ENCODE data around the gene LOXL3.

LOXL3 gene

DNA sequence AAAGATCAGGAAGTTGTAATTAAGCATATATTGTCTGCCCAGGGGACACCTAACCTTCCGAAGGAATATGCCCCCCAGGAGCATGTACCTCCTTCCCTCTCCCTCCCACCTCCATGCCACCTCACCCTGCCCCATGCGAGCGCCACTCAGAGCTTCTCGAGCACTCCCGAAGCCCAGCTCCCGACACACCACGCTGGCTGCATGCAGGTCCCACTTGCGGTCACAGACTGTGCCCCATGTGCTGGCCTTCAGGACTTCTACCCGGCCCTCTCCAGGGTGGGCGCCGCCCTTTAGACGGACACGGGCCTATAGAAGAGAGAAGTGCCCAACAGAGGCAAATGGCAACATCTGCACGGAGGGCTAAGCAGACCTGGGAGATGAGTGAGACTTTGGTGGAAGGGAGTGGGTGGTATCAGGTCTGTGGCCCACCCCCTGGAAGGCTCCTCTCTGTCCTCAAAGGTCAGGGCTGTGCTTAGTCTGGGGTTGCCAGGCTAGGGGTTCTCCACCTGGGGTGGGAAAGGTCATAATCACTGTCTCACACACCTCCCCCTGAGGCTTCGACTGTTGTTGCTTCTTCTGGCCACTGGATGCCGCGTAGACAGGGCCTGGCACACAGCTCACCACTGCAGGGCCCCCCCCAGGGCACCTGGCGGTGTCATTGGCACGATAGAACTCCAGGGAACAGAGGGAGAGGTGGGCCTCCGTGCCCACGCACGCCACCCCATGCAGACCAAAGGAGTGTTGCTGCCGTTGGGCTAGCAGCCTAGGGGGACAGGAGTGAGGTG is 17.4 kb downstream of the LOXL3 start:
- no peak overlapping the region for H3K27ac ChIP-seq (ENCODE audit: low read depth, low read length)
- H3K79me2 ChIP-seq (ENCODE audit: control insufficient read depth, low read length) = peaks cover 2% of the 10 kb centered on the region
- peaks cover 10% of the 10 kb centered on the region for H3K4me1 ChIP-seq (ENCODE audit: control insufficient read depth, low read length)
- no peak overlapping the region for H3K4me2 ChIP-seq (ENCODE audit: low read length)
- peaks cover 20% of the 10 kb centered on the region for H3K36me3 ChIP-seq (ENCODE audit: control insufficient read depth, low read length)
- no peaks in the 10 kb centered on the region for H3K9me2 ChIP-seq (replicated peaks; ENCODE audit: control insufficient read depth, low read length)
- peaks cover 7% of the 10 kb centered on the region; the same call in 1 of the 2 replicates for H3F3A ChIP-seq (ENCODE audit: control insufficient read depth, insufficient read depth)
- H3K4me3 ChIP-seq (ENCODE audit: low read length) = no peak overlapping the region
- no peak for TF ChIP-seq EZH2phosphoT487 (IDR thresholded peaks at IDR 0.05; ENCODE audit: borderline replicate concordance, low read length)
- TF ChIP-seq, protein P1, sequence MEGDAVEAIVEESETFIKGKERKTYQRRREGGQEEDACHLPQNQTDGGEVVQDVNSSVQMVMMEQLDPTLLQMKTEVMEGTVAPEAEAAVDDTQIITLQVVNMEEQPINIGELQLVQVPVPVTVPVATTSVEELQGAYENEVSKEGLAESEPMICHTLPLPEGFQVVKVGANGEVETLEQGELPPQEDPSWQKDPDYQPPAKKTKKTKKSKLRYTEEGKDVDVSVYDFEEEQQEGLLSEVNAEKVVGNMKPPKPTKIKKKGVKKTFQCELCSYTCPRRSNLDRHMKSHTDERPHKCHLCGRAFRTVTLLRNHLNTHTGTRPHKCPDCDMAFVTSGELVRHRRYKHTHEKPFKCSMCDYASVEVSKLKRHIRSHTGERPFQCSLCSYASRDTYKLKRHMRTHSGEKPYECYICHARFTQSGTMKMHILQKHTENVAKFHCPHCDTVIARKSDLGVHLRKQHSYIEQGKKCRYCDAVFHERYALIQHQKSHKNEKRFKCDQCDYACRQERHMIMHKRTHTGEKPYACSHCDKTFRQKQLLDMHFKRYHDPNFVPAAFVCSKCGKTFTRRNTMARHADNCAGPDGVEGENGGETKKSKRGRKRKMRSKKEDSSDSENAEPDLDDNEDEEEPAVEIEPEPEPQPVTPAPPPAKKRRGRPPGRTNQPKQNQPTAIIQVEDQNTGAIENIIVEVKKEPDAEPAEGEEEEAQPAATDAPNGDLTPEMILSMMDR (IDR thresholded peaks at IDR 0.05; ENCODE audit: low read depth, low read length, poor library complexity, severe bottlenecking) = no peak
- H3K9me3 ChIP-seq (ENCODE audit: control insufficient read depth, insufficient read depth, low read length) = no peaks in the 10 kb centered on the region
- H3K27me3 ChIP-seq (ENCODE audit: control insufficient read depth, low read length) = peaks cover 25% of the 10 kb centered on the region
- no peaks in the 10 kb centered on the region for H4K20me1 ChIP-seq (ENCODE audit: control insufficient read depth, insufficient read depth, low read depth, low read length)

DNA sequence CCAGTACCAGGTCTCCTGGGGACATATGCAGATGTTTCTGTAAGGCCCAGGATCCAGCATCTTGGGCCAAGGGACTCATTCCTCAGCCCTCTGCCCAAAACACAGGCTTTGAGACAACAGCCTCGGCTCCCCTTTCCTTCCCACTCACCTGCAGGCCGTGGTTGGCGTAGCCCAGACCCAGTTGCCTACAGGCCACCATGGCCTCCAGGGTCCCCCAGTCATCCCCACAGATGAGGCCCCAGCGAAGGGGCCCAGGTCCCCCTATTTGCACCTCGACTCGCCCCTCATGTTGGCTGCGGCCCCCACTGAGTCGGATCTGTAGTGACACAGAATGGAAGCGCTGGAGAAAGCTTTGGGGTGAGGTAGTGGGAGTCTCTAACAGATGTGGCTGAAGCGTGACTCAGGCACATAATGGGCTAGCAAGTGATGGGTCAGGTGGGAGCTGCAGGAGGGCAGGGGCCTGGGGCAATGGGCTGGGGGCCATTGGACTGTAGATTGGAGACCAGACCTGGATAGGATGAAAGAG is 18.2 kb downstream of the LOXL3 start:
- Histone ChIP-seq H3K9me2 (replicated peaks; ENCODE audit: control insufficient read depth, low read length) (no peaks in the 10 kb centered on the region), H3K4me2 (ENCODE audit: low read length) (no peak overlapping the region), H3K4me1 (ENCODE audit: control insufficient read depth, low read length) (peaks cover 19% of the 10 kb centered on the region), H3K4me3 (ENCODE audit: low read length) (no peak overlapping the region), H3F3A (ENCODE audit: control insufficient read depth, insufficient read depth) (peaks cover 7% of the 10 kb centered on the region; the same call in 1 of the 2 replicates), H3K27me3 (ENCODE audit: control insufficient read depth, low read length) (peaks cover 25% of the 10 kb centered on the region), H3K27ac (ENCODE audit: low read depth, low read length) (no peak overlapping the region), H3K36me3 (ENCODE audit: control insufficient read depth, low read length) (peaks cover 27% of the 10 kb centered on the region), H3K79me2 (ENCODE audit: control insufficient read depth, low read length) (peaks cover 10% of the 10 kb centered on the region), H3K9me3 (ENCODE audit: control insufficient read depth, insufficient read depth, low read length) (no peaks in the 10 kb centered on the region), H4K20me1 (ENCODE audit: control insufficient read depth, insufficient read depth, low read depth, low read length) (no peaks in the 10 kb centered on the region)
- TF ChIP-seq EZH2phosphoT487 (IDR thresholded peaks at IDR 0.05; ENCODE audit: borderline replicate concordance, low read length) = no peak
- TF ChIP-seq, protein P1 (IDR thresholded peaks at IDR 0.05; ENCODE audit: low read depth, low read length, poor library complexity, severe bottlenecking) = no peak

DNA sequence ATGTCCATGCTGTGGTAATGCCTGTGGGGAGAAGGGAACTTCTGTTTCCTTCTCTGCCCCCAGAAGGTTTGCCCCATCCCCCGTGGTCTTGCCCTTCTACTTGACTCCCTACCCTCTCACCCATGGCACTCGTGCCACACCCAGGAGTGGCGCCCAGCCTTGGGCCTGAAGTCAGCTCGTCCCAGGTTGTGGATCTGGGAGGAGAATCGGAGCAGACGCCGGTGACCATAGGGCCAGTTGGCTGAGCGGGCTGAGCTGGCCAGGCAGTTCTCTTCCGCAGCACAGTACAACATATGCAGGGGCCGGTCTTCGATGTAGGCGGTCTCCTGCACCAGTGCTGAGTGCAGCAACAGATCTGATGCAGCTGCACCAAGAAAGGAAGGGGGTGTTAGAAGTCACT is 19.3 kb downstream of the LOXL3 start:
- peaks cover 27% of the 10 kb centered on the region for H3K36me3 ChIP-seq (ENCODE audit: control insufficient read depth, low read length)
- H3K79me2 ChIP-seq (ENCODE audit: control insufficient read depth, low read length) = peaks cover 21% of the 10 kb centered on the region
- TF ChIP-seq, protein P1 (IDR thresholded peaks at IDR 0.05; ENCODE audit: low read depth, low read length, poor library complexity, severe bottlenecking) = no peak
- no peak for TF ChIP-seq EZH2phosphoT487 (IDR thresholded peaks at IDR 0.05; ENCODE audit: borderline replicate concordance, low read length)
- no peak overlapping the region for H3K4me2 ChIP-seq (ENCODE audit: low read length)
- H3K27me3 ChIP-seq (ENCODE audit: control insufficient read depth, low read length) = peaks cover 22% of the 10 kb centered on the region
- H4K20me1 ChIP-seq (ENCODE audit: control insufficient read depth, insufficient read depth, low read depth, low read length) = no peaks in the 10 kb centered on the region
- no peak overlapping the region for H3K27ac ChIP-seq (ENCODE audit: low read depth, low read length)
- H3K9me2 ChIP-seq (replicated peaks; ENCODE audit: control insufficient read depth, low read length) = no peaks in the 10 kb centered on the region
- H3K4me1 ChIP-seq (ENCODE audit: control insufficient read depth, low read length) = peaks cover 19% of the 10 kb centered on the region
- no peaks in the 10 kb centered on the region for H3K9me3 ChIP-seq (ENCODE audit: control insufficient read depth, insufficient read depth, low read length)
- no peak overlapping the region for H3K4me3 ChIP-seq (ENCODE audit: low read length)
- peaks cover 7% of the 10 kb centered on the region; the same call in 1 of the 2 replicates for H3F3A ChIP-seq (ENCODE audit: control insufficient read depth, insufficient read depth)

Data from DOHH2 (cell line).